WERI-Rb-1 (cell line): Measurements from ENCODE around the gene FCSK.
A peak's percentile ranks its signal among the peaks of the same experiment; 100 is the strongest.

ENCODE experiments used
- DNase-seq: peaks from one replicate; pipeline ENCODE4 v3.0.0-alpha.2; 2020
- H3K27ac ChIP-seq: fragments of 250-450 bp; sonication (Bioruptor Pico); 2 replicates; pipeline ENCODE4 v1.5.1; 2020; ENCODE audit warnings: mild to moderate bottlenecking, moderate library complexity
- H3K27me3 ChIP-seq: fragments of 250-450 bp; sonication (Bioruptor Pico); 2 replicates; pipeline ENCODE4 v1.5.1; 2021; ENCODE audit warnings: mild to moderate bottlenecking, low read depth, moderate library complexity; ENCODE audit not compliant: insufficient read depth, severe bottlenecking
- H3K36me3 ChIP-seq: fragments of 250-450 bp; sonication (Bioruptor Pico); 2 replicates; pipeline ENCODE4 v1.5.1; 2020; ENCODE audit warnings: mild to moderate bottlenecking, moderate library complexity
- H3K4me3 ChIP-seq: 2 replicates; pipeline ENCODE4 v1.5.1; 2011; ENCODE audit warnings: low read depth, mild to moderate bottlenecking, control low read depth, low read length
- H3K9me3 ChIP-seq: fragments of 250-450 bp; sonication (Bioruptor Pico); 2 replicates; pipeline ENCODE4 v1.5.1; 2021; ENCODE audit warnings: mild to moderate bottlenecking, moderate library complexity; ENCODE audit not compliant: severe bottlenecking
- CTCF ChIP-seq: IDR thresholded peaks from 2 replicates; pipeline ENCODE4 v1.5.1; 2011; ENCODE audit warnings: low read depth, mild to moderate bottlenecking, control low read depth, inconsistent platforms, low read length

The FCSK gene

DNA sequence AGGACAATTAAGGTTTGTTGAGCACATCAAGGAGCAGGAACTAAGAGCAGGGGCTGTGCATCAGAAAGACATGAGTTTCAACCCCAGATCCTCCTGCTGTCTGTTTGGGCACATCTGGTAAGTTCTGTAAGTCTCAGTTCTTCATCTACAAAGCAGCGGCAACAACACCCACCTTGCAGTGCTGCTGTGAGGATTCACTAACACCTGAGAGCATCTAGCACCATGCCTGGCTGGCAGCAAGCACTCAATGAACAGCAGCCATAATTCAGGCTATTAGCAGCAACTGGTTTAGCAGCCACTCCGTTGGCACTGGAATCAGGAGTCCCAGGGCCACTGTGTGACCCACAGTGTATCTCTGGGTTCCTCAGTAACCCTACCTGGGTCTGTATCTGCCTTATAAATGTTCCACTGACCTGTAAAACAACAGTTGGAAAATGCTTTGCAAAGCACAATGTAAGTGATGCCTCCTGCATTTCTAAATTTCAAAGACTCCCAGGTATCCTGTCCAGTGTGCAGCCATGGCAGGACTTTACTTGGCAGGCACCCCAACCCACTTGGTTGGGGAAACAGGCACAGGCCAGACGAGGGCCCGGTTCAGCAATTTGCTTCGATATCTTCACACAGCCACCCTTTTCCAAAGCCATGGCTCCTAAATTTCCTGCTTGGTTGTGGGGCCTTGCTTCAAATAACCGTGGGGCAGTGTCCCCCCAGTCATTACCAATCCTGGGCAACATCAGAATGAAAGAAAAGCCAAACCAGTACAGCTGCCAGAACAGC, 19.7 kb upstream of the FCSK start:
- no peak for TF ChIP-seq CTCF
- Histone ChIP-seq H3K4me3 (no peak overlapping the region), H3K27ac (peak overlapping the region; percentile 92), H3K36me3 (peaks cover 33% of the 10 kb centered on the region), H3K9me3 (no peaks in the 10 kb centered on the region), H3K27me3 (no peaks in the 10 kb centered on the region)
- DNase-seq: no peak

DNA sequence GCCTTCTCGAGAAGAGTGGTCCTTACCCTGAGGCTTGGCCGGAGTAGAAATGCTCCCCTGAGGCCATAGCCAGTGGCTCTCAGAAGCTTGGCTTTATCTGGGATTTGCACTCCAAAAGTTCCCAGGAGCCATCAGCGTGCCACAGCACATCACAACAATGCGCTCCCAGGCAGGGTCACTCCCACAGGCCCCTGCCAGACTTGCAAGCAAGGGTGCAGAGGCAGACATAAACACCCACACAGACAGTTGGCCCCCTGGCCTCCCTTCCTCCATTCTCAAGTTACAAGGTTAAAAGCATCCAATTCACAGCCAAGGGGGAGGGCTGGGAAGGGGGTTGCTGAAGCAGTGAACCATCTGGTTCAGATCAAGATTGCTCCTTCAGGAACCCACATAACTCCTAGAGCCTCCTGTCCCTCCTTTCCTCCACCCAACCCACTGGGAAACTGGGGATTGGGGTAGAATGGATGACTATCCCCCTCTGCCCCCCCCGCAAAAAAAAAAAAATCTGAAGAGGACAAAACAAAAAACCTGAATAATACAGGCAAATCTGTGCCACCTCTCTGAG, 17.3 kb upstream of the FCSK start:
- H3K36me3 ChIP-seq: peaks cover 26% of the 10 kb centered on the region
- H3K27me3 ChIP-seq: no peaks in the 10 kb centered on the region
- TF ChIP-seq CTCF: no peak
- H3K9me3 ChIP-seq: no peaks in the 10 kb centered on the region
- DNase-seq: peak; percentile 94
- peak overlapping the region; percentile 92 for H3K27ac ChIP-seq
- H3K4me3 ChIP-seq: peak overlapping the region; percentile 60

DNA sequence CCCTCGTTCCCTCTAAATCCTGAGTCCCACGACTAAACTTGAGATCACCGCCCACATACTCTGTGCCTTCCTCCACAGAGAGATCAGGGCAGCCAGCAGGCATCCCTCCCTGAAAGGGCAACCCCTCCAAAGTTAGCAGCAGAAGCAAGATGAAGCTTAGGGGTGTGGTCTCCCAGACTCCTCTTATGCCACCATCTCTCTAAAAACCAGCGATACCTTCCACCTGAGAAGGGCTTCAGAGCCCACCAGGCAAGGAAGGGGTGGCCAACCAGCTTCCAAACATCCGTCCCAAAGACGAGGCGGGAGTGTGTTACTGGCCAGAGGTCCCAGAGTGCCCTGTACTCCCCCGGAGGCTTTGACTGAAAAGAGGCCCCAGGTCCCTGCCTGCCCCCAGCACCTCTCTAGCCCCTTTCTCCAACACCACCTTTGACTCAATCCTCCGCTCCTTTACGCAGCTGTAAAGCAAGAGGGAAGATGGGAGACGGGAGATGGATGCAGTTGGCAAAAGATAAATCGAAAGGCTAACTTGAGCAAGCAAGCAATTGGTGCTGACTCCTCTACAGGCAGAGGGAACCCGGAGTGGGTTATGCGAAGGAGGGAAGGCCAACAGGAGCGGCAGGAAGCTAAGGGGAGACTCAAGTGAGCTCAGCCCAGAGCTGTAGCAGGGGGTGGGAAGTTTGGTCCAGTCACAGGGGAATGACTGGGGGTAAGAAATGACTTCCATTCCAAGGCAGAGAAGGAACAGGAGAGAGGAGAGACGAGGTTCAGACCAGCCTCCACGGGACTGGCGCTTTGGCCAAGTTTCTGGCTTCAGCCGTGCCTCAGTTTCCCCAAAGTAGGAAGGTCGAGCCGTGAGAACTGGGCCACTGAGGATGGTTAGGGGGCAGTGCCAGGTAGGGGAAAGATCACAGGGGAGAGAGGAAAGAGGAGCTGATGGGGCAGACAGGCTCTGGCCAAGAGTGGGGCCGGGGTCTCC, 16.5 kb upstream of the FCSK start:
- peak overlapping the region; percentile 92 for H3K27ac ChIP-seq
- no peak for TF ChIP-seq CTCF
- no peaks in the 10 kb centered on the region for H3K9me3 ChIP-seq
- H3K27me3 ChIP-seq: no peaks in the 10 kb centered on the region
- H3K36me3 ChIP-seq: peaks cover 26% of the 10 kb centered on the region
- DNase-seq: peak; percentile 33
- H3K4me3 ChIP-seq: peak overlapping the region; percentile 60

- Histone ChIP-seq H3K27me3 (no peaks in the 10 kb centered on the region), H3K27ac (peak overlapping the region; percentile 92), H3K9me3 (no peaks in the 10 kb centered on the region), H3K36me3 (peaks cover 24% of the 10 kb centered on the region), H3K4me3 (peak overlapping the region; percentile 60)
- TF ChIP-seq CTCF: no peak
- peak; percentile 36 for DNase-seq
Measured at GRCh38 chr16:70438585-70438968, 15.8 kb upstream of the FCSK start.

DNA sequence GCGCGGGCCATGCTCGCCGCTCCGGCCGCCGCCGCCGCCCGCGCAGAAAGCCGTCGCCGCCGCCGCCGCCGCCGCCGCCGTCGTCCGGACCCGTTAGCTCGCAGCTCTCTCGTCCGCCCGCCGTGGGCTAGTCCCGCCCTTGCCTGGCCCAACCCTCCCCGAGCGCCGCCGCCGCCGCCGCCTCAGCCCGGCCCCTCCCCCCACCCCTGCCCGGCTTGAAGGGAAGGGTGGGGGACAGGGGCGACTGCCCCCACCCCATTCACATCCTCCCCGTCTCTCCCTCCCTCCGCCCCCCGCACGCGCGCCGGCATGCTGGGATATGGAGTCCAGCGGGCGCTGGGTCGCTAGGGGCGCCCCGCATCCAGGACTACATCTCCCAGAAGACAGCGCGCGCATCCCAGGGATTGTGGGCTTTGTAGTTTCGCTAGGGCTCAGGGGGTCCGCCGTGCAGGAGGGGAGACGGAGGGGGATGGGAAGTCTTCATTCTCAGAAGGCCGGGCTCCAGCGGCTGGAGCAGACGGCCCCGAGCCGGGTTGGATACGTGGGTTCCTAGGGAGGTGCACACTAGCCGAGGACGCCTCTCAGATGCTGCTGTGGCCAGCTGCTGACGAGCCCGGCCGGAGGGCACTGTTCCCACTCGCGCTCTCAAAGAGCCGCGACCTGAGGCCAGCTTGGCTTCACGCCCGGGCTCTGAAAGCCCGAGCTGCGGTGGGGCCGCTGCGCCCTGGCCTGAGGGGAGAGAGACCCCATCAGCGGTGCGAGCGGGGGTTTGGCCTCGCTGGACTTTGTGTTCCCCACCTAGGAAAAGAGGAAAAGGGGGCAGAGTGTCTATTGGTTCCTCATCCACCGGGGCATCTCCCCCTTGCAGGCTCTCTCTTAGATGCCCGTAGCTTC, 15.2 kb upstream of the FCSK start, which contains the start of gene ST3GAL2:
ST3GAL2 (minus strand) TSS at position 132 of the 894 bp plus-strand sequence. CDS start 40,570 bp downstream, outside the sequence.
- peak within 1 kb of the TSS; percentile 92 for H3K27ac ChIP-seq
- peak; percentile 98 for DNase-seq
- H3K36me3 ChIP-seq: peaks cover 18% of the 10 kb centered on the region
- TF ChIP-seq CTCF: no peak
- no peaks in the 10 kb centered on the region for H3K9me3 ChIP-seq
- peak within 1 kb of the TSS; percentile 60 for H3K4me3 ChIP-seq
- no peaks in the 10 kb centered on the region for H3K27me3 ChIP-seq
